SH-SY5Y (cell line): Measurements from ENCODE around the gene SLC2A5.

Source experiments
- GATA2 ChIP-seq: IDR thresholded peaks from 2 replicates; pipeline ENCODE4 v1.6.1; 2011; ENCODE audit warnings: mild to moderate bottlenecking, low read depth, low read length
- GATA3 ChIP-seq: IDR thresholded peaks from 2 replicates; pipeline ENCODE4 v1.6.1; 2011; ENCODE audit warnings: low read depth, mild to moderate bottlenecking, low read length, moderate library complexity

- TF ChIP-seq GATA3 = no peak
- no peak for TF ChIP-seq GATA2
Measured at GRCh38 chr1:8986814-8987190, 82.6 kb downstream of the SLC2A5 start.
